GM10248 (cell line): ENCODE data around the gene TBL3.

Experiments used
- CTCF ChIA-PET: fragments of 300-600 bp; sonication (Branson Sonifier 250); formaldehyde crosslinking; extraction: SDS; loops from one replicate; lab custom pipeline; 2021; ENCODE audit warnings: antibody characterized with exemption; lab: Yijun Ruan, JAX
- POLR2A ChIA-PET: fragments of 350-650 bp; sonication (Branson Sonifier 250); formaldehyde crosslinking; extraction: SDS; loops from one replicate; lab custom pipeline; 2020; ENCODE audit warnings: antibody characterized with exemption; lab: Yijun Ruan, JAX
- DNase-seq: peaks from one replicate; pipeline ENCODE4 v3.0.0; 2012; ENCODE audit errors: extremely low spot score
- TF ChIP-seq, protein P1 (sequence below): IDR thresholded peaks from 2 replicates; pipeline ENCODE4 v1.5.1; 2012; ENCODE audit warnings: mild to moderate bottlenecking, low read depth; ENCODE audit errors: extremely low read depth, missing control alignments, control extremely low read depth

The TBL3 gene

DNA sequence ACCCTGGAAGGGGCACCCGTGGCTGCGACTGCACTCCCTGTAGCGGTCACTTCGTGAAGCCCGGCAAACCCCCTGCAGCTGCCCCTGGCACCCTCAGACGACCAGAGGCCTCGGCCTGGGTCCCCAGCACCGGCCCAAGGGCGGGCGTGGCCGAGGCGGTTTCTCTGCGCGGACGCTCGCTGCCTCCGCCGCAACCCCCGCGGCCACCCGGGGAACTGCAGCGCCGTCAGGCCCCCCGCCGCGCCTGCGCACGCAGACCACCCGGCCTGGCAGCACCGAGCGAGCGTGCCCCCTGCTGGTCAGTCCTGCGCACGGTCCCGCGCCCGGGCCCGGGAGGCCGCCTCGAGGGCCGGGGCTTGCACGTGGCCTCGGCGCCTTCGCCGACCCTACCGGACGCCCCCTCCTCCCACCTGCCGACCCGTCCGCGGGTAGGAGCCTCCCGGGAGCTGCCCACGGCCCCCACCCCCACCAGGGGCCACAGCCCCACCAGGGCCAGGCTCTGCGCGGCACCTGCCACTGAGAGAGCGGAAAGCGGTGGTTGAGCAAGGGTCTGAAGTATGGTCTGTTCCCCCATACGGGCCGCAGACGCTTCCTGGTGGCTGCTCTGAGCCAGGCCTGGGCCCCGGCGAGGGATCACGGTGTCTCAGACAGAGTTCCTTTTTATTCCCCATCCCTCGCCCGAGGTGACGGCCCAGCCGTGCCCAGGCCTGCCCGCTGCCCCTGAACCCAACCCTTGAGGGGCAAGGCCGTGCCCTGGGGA lies 42.1 kb upstream of the TBL3 start:
- ChIA-PET CTCF (interaction anchor here (0.6 to 2.8 kb wide), 18 partner anchors 9 to 157 kb away, joined by 3 to 20 read pairs (median 4); partner anchors contain the start of genes EME2, MRPS34, MSRB1 and NUBP2), POLR2A (no interaction called here)
- TF ChIP-seq, protein P1, sequence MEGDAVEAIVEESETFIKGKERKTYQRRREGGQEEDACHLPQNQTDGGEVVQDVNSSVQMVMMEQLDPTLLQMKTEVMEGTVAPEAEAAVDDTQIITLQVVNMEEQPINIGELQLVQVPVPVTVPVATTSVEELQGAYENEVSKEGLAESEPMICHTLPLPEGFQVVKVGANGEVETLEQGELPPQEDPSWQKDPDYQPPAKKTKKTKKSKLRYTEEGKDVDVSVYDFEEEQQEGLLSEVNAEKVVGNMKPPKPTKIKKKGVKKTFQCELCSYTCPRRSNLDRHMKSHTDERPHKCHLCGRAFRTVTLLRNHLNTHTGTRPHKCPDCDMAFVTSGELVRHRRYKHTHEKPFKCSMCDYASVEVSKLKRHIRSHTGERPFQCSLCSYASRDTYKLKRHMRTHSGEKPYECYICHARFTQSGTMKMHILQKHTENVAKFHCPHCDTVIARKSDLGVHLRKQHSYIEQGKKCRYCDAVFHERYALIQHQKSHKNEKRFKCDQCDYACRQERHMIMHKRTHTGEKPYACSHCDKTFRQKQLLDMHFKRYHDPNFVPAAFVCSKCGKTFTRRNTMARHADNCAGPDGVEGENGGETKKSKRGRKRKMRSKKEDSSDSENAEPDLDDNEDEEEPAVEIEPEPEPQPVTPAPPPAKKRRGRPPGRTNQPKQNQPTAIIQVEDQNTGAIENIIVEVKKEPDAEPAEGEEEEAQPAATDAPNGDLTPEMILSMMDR: peak; percentile 96
- peak; percentile 99 for DNase-seq

GRCh38 chr16:1930338-1930720 lies 41.5 kb upstream of the TBL3 start:
- TF ChIP-seq, protein P1: no peak
- POLR2A ChIA-PET: no interaction called here
- CTCF ChIA-PET: interaction anchor here (0.6 to 2.8 kb wide), 8 partner anchors 8 to 72 kb away, joined by 3 to 20 read pairs (median 4); partner anchors contain the start of genes MSRB1 and RPS2
- no peak for DNase-seq

DNA sequence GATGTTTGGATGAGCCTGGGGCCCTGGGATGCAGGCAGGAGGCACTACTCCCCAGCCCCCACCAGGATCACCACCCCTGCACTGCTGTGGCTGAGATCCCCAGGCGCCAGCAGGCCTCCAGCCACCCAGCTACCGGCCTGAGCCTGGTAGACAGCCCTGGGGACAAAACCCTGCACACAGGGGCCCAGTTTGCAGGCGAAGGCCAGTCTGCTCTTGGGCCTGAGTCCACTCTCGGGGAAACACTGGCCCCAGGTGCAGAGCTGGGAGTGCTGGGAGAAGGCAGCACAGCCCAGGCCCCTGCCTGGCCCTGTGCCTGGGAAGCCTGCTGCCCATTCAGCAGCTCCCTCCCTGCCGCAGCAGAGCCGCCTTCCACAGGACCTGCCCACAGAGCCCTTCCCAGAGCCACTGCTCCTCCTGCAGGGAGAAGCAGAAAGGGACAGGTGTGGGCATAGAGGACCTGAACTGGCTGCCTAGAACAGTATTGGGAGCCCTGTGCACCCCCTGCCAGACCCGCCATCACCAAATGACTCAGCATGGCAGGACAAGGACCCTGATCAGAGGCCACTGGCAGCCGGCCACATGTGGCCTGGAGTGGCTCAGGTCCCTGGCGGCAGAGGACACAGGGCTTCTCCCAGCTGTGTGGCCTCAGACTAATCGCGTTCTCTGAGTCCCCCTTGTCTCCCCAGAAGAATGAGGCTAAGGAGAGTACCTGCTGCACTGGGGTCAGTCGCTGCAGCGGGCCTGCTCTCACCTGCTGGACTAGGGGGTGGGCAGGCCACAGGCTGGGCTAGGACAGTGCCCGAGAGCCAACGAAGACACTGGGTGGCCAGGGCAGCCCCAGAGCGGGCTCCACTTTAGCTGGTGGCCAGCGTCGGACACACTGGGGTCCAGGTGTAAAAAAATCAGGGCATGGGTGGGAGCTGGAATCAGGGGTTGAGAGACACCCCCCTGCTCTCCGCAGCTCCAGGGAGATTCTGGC lies 39.5 kb upstream of the TBL3 start:
- TF ChIP-seq, protein P1: no peak
- CTCF ChIA-PET: interaction anchor here (1.3 kb wide), 1 partner anchor 68 kb away, joined by 3 read pairs; no protein-coding TSS in a partner anchor
- no peak for DNase-seq
- POLR2A ChIA-PET: no interaction called here

GRCh38 chr16:1933097-1933661 lies 38.7 kb upstream of the TBL3 start:
- no peak for DNase-seq
- CTCF ChIA-PET: no interaction called here
- TF ChIP-seq, protein P1: no peak
- POLR2A ChIA-PET: no interaction called here

- ChIA-PET CTCF (no interaction called here), POLR2A (no interaction called here)
- no peak for DNase-seq
- TF ChIP-seq, protein P1: no peak
Measured at GRCh38 chr16:1936945-1937479, 34.8 kb upstream of the TBL3 start.
